NCI-H526 (cell line): ENCODE results near the gene KCNB1.
"Not testable (repeated sequence)": the region's sequence is repeated elsewhere in the genome, so short reads cannot be mapped to it uniquely, and the experiment has no call there.

Source experiments
- DNase-seq, 2 experiments: peaks; one replicate each; lab custom pipeline; 2025; lab: John Stamatoyannopoulos, UW

The KCNB1 gene

GRCh38 chr20:49319208-49319809 is 163.2 kb downstream of the KCNB1 start:
- DNase-seq: peak in 1 of 2 experiments; percentile 42

- DNase-seq: peak in 1 of 2 experiments; percentile 41
Measured at GRCh38 chr20:49318430-49319207, 163.8 kb downstream of the KCNB1 start.

- no peak for DNase-seq
Measured at GRCh38 chr20:49318091-49318429, 164.4 kb downstream of the KCNB1 start.

DNA sequence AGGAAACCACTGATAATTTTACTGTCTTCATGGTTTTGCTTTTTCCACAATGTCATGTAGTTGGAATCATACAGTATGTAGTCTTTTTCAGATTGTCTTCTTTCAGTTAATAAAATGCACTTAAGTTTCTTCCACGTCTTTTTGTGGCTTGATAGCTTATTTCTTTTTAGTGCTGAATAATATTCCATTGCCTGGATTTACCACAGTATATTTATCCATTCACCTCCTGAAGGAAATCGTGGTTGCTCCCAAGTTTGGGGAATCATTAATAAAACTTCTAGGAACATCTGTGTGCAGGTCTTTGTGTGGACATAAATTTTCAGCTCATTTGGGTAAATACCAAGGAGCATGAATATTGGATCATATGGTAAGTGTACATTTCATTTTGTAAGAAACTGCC is 165.8 kb downstream of the KCNB1 start:
- no peak for DNase-seq

- DNase-seq: no peak
Measured at GRCh38 chr20:49315580-49315979, 166.9 kb downstream of the KCNB1 start.

GRCh38 chr20:49314052-49314451 is 168.4 kb downstream of the KCNB1 start:
- not testable (repeated sequence) for DNase-seq
